Measurements from ENCODE around the gene CCNYL1.

DNA sequence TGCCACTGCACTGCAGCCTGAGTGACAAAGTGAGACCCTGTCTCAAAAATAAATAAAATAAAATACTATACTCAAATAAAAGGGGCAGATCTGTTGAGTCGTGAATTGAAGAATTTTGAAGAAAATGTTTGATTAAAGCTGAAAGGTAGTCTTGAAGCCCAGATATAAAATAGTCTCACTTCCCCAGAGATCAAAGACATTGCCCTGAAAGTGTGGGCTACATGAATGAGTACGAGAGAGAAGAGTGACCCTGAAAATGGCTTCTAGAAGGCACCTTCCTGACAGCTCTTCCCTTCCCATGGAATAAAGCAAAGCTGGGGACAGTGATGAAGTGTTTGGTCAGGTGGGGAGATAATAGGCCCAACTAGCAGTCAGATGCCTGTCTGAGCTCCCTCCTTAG lies 72.1 kb downstream of the CCNYL1 start:
- no peak for TF ChIP-seq POLR2AphosphoS5 (IDR thresholded peaks at IDR 0.05)
- TF ChIP-seq, protein P1, sequence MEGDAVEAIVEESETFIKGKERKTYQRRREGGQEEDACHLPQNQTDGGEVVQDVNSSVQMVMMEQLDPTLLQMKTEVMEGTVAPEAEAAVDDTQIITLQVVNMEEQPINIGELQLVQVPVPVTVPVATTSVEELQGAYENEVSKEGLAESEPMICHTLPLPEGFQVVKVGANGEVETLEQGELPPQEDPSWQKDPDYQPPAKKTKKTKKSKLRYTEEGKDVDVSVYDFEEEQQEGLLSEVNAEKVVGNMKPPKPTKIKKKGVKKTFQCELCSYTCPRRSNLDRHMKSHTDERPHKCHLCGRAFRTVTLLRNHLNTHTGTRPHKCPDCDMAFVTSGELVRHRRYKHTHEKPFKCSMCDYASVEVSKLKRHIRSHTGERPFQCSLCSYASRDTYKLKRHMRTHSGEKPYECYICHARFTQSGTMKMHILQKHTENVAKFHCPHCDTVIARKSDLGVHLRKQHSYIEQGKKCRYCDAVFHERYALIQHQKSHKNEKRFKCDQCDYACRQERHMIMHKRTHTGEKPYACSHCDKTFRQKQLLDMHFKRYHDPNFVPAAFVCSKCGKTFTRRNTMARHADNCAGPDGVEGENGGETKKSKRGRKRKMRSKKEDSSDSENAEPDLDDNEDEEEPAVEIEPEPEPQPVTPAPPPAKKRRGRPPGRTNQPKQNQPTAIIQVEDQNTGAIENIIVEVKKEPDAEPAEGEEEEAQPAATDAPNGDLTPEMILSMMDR (IDR thresholded peaks at IDR 0.05) = no peak
